GM23248 (cell line): Measurements from ENCODE around the gene TMEM201. TPM values are rescaled to one million over a fixed set of nuclear protein-coding genes. Genes with fewer than 3 reads are reported as not detected.

Experiments
- DNase-seq: peaks from one replicate; pipeline ENCODE4 v3.0.0-alpha.2; 2015
- H2AFZ ChIP-seq: fragments of 200-600 bp; sonication (generic); 2 replicates; pipeline ENCODE4 v1.6.1; 2016; ENCODE audit warnings: antibody characterized with exemption
- H3F3A ChIP-seq: fragments of 200-600 bp; sonication (generic); 2 replicates; pipeline ENCODE4 v1.6.1; 2016; ENCODE audit warnings: mild to moderate bottlenecking, antibody characterized with exemption, mixed run types; ENCODE audit not compliant: insufficient read depth
- H3K27ac ChIP-seq: fragments of 200-600 bp; sonication (generic); 2 replicates; pipeline ENCODE4 v1.5.1; 2016; ENCODE audit warnings: mild to moderate bottlenecking
- H3K27me3 ChIP-seq: fragments of 200-600 bp; sonication (generic); replicated peaks from 2 replicates; pipeline ENCODE4 v1.6.1; 2016; ENCODE audit warnings: mild to moderate bottlenecking; ENCODE audit not compliant: insufficient read depth
- H3K36me3 ChIP-seq: fragments of 200-600 bp; sonication (generic); 2 replicates; pipeline ENCODE4 v1.6.1; 2016; ENCODE audit warnings: low read depth, mild to moderate bottlenecking
- H3K4me1 ChIP-seq: fragments of 200-600 bp; sonication (generic); 2 replicates; pipeline ENCODE4 v1.6.1; 2016; ENCODE audit warnings: mild to moderate bottlenecking; ENCODE audit not compliant: insufficient read depth
- H3K4me2 ChIP-seq: fragments of 200-600 bp; sonication (generic); one replicate; pipeline ENCODE4 v1.6.1; 2016; ENCODE audit warnings: mild to moderate bottlenecking; ENCODE audit not compliant: unreplicated experiment
- H3K4me3 ChIP-seq: fragments of 200-600 bp; sonication (generic); 2 replicates; pipeline ENCODE4 v1.5.1; 2016; ENCODE audit warnings: mild to moderate bottlenecking
- H3K79me2 ChIP-seq: fragments of 200-600 bp; sonication (generic); 2 replicates; pipeline ENCODE4 v1.6.1; 2016; ENCODE audit warnings: mild to moderate bottlenecking; ENCODE audit not compliant: insufficient read depth
- H3K9ac ChIP-seq: fragments of 200-600 bp; sonication (generic); 2 replicates; pipeline ENCODE4 v1.6.1; 2016; ENCODE audit warnings: mild to moderate bottlenecking
- H3K9me2 ChIP-seq: fragments of 200-600 bp; sonication (generic); 2 replicates; pipeline ENCODE4 v1.6.1; 2016; ENCODE audit warnings: mixed run types, mild to moderate bottlenecking, moderate library complexity; ENCODE audit not compliant: insufficient read depth
- H3K9me3 ChIP-seq: fragments of 200-600 bp; sonication (generic); one replicate; pipeline ENCODE4 v1.6.1; 2017; ENCODE audit warnings: low read depth
- H4K20me1 ChIP-seq: fragments of 200-600 bp; sonication (generic); 2 replicates; pipeline ENCODE4 v1.6.0; 2016; ENCODE audit not compliant: insufficient read depth
- EZH2 ChIP-seq: fragments of 200-600 bp; sonication (generic); IDR thresholded peaks from 2 replicates; pipeline ENCODE4 v1.6.1; 2018; ENCODE audit warnings: antibody characterized with exemption, mild to moderate bottlenecking; ENCODE audit not compliant: insufficient read depth, poor library complexity, severe bottlenecking
- EZH2phosphoT487 ChIP-seq: fragments of 200-600 bp; sonication (generic); IDR thresholded peaks from 2 replicates; pipeline ENCODE4 v1.6.1; 2018; ENCODE audit warnings: antibody characterized with exemption, moderate library complexity, mild to moderate bottlenecking, low read depth; ENCODE audit not compliant: insufficient read depth
- WGBS, 2 experiments: methylation state at CpG; one replicate each; pipeline ENCODE4 v1.1.6; 2015 to 2017; ENCODE audit warnings: low lambda C conversion rate in 2 of 2, low coverage in 1 of 2; ENCODE audit errors: missing lambda C conversion rate in 2 of 2; 5-methylcytosine and 5-hydroxymethylcytosine counted together
- in situ Hi-C: fragments of 300-500 bp; cut with MboI; formaldehyde crosslinking; loops from 2 replicates; pipeline ENCODE4 v1.15.0; 2020
- polyA plus RNA-seq: library from polyadenylated mRNA; unstranded; fragments of >200 nt; fragmentation: Nextera tagmentation; extraction: Ambion mirVana; gene quantifications from 2 replicates; pipeline ENCODE4 v1.2.1, GENCODE V29; 2016
- total RNA-seq: library from RNA; depleted of rRNA; stranded (reverse); fragments of >200 nt; shearing (Covaris generic); gene quantifications from 2 replicates; pipeline ENCODE4 v1.2.3, GENCODE V29; 2014

TMEM201 gene
- total and polyA plus RNA-seq, 2 experiments from 2014 or later: 5.7 to 6.7 TPM

DNA sequence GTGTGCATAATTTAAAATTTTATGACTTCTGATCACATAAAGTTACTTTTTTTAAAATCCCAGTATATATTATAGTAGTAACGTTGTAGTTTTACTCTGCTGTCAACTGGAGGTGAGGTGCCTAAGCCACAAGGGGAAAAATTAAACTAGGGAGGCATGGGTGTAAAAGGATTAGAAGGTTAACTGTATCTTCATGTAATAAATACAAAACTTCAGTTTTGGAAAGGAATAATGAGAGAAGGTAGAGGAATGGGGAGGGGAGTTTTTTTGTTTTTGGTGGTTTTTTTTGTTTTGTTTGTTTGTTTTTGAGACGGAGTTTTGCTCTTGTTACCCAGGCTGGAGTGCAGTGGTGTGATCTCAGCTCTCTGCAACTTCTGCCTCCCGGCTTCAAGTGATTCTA, 43.8 kb upstream of the TMEM201 start:
- no peaks in the 10 kb centered on the region for H3K9me2 ChIP-seq
- TF ChIP-seq EZH2phosphoT487: no peak
- no peak for TF ChIP-seq EZH2

GRCh38 chr1:9549955-9550546, 38.7 kb upstream of the TMEM201 start:
- Histone ChIP-seq H3K9me2 (no peaks in the 10 kb centered on the region), H2AFZ (no peak overlapping the region), H3K79me2 (peaks cover 74% of the 10 kb centered on the region), H3K36me3 (no peaks in the 10 kb centered on the region), H3K4me2 (no peak overlapping the region), H4K20me1 (no peaks in the 10 kb centered on the region), H3K4me1 (no peaks in the 10 kb centered on the region), H3K27ac (no peak overlapping the region), H3F3A (no peaks in the 10 kb centered on the region), H3K27me3 (no peaks in the 10 kb centered on the region), H3K4me3 (no peak overlapping the region), H3K9me3 (no peaks in the 10 kb centered on the region), H3K9ac (no peak overlapping the region)
- WGBS, 2 experiments: 96% methylated on average over 6 of the region's 6 CpGs
- in situ Hi-C loops: no loop called here
- no peak for TF ChIP-seq EZH2phosphoT487
- TF ChIP-seq EZH2: no peak
- DNase-seq: no peak

More for the DNA sequence above, 43.8 kb upstream of the TMEM201 start:
- Histone ChIP-seq H3K79me2 (peaks cover 97% of the 10 kb centered on the region), H3K36me3 (no peaks in the 10 kb centered on the region), H2AFZ (no peak overlapping the region), H3K4me2 (no peak overlapping the region), H3K27ac (no peak overlapping the region), H3K9me3 (no peaks in the 10 kb centered on the region), H3K27me3 (no peaks in the 10 kb centered on the region), H4K20me1 (no peaks in the 10 kb centered on the region), H3K9ac (no peak overlapping the region), H3F3A (no peaks in the 10 kb centered on the region), H3K4me3 (no peak overlapping the region), H3K4me1 (no peaks in the 10 kb centered on the region)
- WGBS, 2 experiments: 78% methylated on average over 3 of the region's 3 CpGs
- no peak for DNase-seq
- in situ Hi-C loops: no loop called here

- Histone ChIP-seq H2AFZ (no peak overlapping the region), H3K27me3 (no peaks in the 10 kb centered on the region), H3K36me3 (no peaks in the 10 kb centered on the region), H3K9me2 (no peaks in the 10 kb centered on the region), H3K9me3 (no peaks in the 10 kb centered on the region), H4K20me1 (no peaks in the 10 kb centered on the region), H3K27ac (no peak overlapping the region), H3F3A (no peaks in the 10 kb centered on the region), H3K4me2 (no peak overlapping the region), H3K79me2 (peaks cover 55% of the 10 kb centered on the region), H3K9ac (no peak overlapping the region), H3K4me1 (no peaks in the 10 kb centered on the region), H3K4me3 (no peak overlapping the region)
- DNase-seq: no peak
- in situ Hi-C loops: no loop called here
- 92 to 94% methylated on average over 1 of the region's 1 CpG for WGBS, 2 experiments
- TF ChIP-seq EZH2phosphoT487: no peak
- TF ChIP-seq EZH2: no peak
These were observed 36.7 kb upstream of the TMEM201 start for GRCh38 chr1:9551984-9552383.

DNA sequence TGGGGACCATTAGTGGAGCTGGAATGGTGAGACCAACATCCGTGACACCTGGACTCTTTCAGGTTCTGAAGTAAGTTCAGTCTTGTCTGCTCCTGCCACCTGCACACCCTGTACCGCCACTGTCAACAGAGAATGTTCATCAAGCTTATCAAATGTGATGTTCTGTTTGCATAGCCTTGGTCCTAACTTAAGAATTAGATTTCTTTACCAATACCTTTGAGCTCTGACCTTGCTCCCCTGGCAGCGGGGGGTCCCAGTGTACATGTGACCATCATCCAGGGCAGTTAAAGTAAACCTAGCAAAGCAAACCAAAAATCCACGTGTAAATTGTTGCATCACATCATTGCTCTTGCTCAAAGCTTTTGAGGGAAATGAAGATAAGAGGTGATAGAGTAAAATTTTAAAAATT, 35.0 kb upstream of the TMEM201 start:
- Histone ChIP-seq H4K20me1 (no peaks in the 10 kb centered on the region), H3K27ac (no peak overlapping the region), H3F3A (no peaks in the 10 kb centered on the region), H3K27me3 (no peaks in the 10 kb centered on the region), H3K9ac (no peak overlapping the region), H3K9me3 (no peaks in the 10 kb centered on the region), H2AFZ (no peak overlapping the region), H3K9me2 (no peaks in the 10 kb centered on the region), H3K4me1 (no peaks in the 10 kb centered on the region), H3K36me3 (no peaks in the 10 kb centered on the region), H3K4me3 (no peak overlapping the region), H3K4me2 (no peak overlapping the region), H3K79me2 (peaks cover 37% of the 10 kb centered on the region)
- DNase-seq: no peak
- no peak for TF ChIP-seq EZH2phosphoT487
- TF ChIP-seq EZH2: no peak
- in situ Hi-C loops: no loop called here
- WGBS, 2 experiments: 82 to 86% methylated on average over 4 of the region's 4 CpGs
